GM23338 (cell line): ENCODE measurements around the gene R3HDM2. TPM values are rescaled to one million over a fixed set of nuclear protein-coding genes. Genes with fewer than 3 reads are reported as not detected.

Experiments
- ATAC-seq: fragments of 200-7000 bp; cut with Tn5 transposase; 3 replicates; pipeline ENCODE4 v1.9.1; 2020
- DNase-seq: peaks from one replicate; pipeline ENCODE4 v3.0.0-alpha.2; 2015; ENCODE audit warnings: low spot score
- H2AFZ ChIP-seq: fragments of 200-600 bp; sonication (generic); 2 replicates; pipeline ENCODE4 v1.8.0; 2016; ENCODE audit warnings: antibody characterized with exemption, mild to moderate bottlenecking, moderate library complexity
- H3F3A ChIP-seq: fragments of 200-600 bp; sonication (generic); replicated peaks from 2 replicates; pipeline ENCODE4 v1.8.0; 2017; ENCODE audit warnings: antibody characterized with exemption, mixed run types, low read depth
- H3K27ac ChIP-seq: fragments of 200-600 bp; sonication (generic); 2 replicates; pipeline ENCODE4 v1.6.1; 2016; ENCODE audit warnings: low read depth
- H3K27me3 ChIP-seq: fragments of 200-600 bp; sonication (generic); 2 replicates; pipeline ENCODE4 v1.8.0; 2016; ENCODE audit warnings: mild to moderate bottlenecking, mixed run types, moderate library complexity; ENCODE audit not compliant: insufficient read depth
- H3K36me3 ChIP-seq: fragments of 200-600 bp; sonication (generic); 2 replicates; pipeline ENCODE4 v1.8.0; 2016; ENCODE audit warnings: mild to moderate bottlenecking; ENCODE audit not compliant: insufficient read depth
- H3K4me1 ChIP-seq: fragments of 200-600 bp; sonication (generic); 2 replicates; pipeline ENCODE4 v1.8.0; 2016; ENCODE audit warnings: mild to moderate bottlenecking, moderate library complexity; ENCODE audit not compliant: insufficient read depth
- H3K4me2 ChIP-seq: fragments of 200-600 bp; sonication (generic); 2 replicates; pipeline ENCODE4 v1.7.1; 2017; ENCODE audit warnings: mixed run types
- H3K4me3 ChIP-seq: fragments of 200-600 bp; sonication (generic); 2 replicates; pipeline ENCODE4 v1.6.1; 2016; ENCODE audit warnings: mixed run types
- H3K79me2 ChIP-seq: fragments of 200-600 bp; sonication (generic); replicated peaks from 2 replicates; pipeline ENCODE4 v1.8.0; 2017; ENCODE audit warnings: mild to moderate bottlenecking; ENCODE audit not compliant: insufficient read depth
- H3K9me2 ChIP-seq: fragments of 200-600 bp; sonication (generic); 2 replicates; pipeline ENCODE4 v1.8.0; 2017; ENCODE audit not compliant: insufficient read depth
- H4K20me1 ChIP-seq: fragments of 200-600 bp; sonication (generic); replicated peaks from 2 replicates; pipeline ENCODE4 v1.8.0; 2017; ENCODE audit warnings: mild to moderate bottlenecking; ENCODE audit not compliant: insufficient read depth
- H3K27ac Mint-ChIP-seq: 2 replicates; pipeline ENCODE4 v1.8.0; 2020; ENCODE audit warnings: inconsistent platforms, mild to moderate bottlenecking, moderate library complexity, mixed read lengths
- H3K27me3 Mint-ChIP-seq: 3 replicates; pipeline ENCODE4 v1.8.0; 2022; ENCODE audit warnings: low read depth, mild to moderate bottlenecking, moderate library complexity, mixed read lengths, inconsistent platforms; ENCODE audit not compliant: insufficient read depth, poor library complexity
- H3K36me3 Mint-ChIP-seq: 3 replicates; pipeline ENCODE4 v1.8.0; 2021; ENCODE audit warnings: low read depth, mild to moderate bottlenecking, inconsistent platforms, moderate library complexity, mixed read lengths
- H3K4me1 Mint-ChIP-seq: 3 replicates; pipeline ENCODE4 v1.8.0; 2020; ENCODE audit warnings: mild to moderate bottlenecking, inconsistent platforms, mixed read lengths
- H3K4me3 Mint-ChIP-seq: 3 replicates; pipeline ENCODE4 v1.8.0; 2021; ENCODE audit warnings: moderate library complexity, mild to moderate bottlenecking, inconsistent platforms, mixed read lengths
- H3K9me3 Mint-ChIP-seq: 3 replicates; pipeline ENCODE4 v1.8.0; 2020; ENCODE audit warnings: moderate library complexity, mild to moderate bottlenecking, inconsistent platforms, mixed read lengths
- CREB1 ChIP-seq: fragments of 250-450 bp; sonication (Bioruptor Pico); IDR thresholded peaks from 2 replicates; pipeline ENCODE4 v1.5.0; 2020; ENCODE audit warnings: low read depth, mild to moderate bottlenecking, moderate library complexity
- CTCF ChIP-seq, 2 experiments: fragments of 200-600 bp in 1 of 2; sonication (generic) in 1 of 2; conservative IDR thresholded peaks; 2 replicates each; pipeline versions ENCODE4 v1.5.1 to v1.6.1; 2016 to 2017; ENCODE audit warnings: antibody characterized with exemption in 2 of 2, low read depth in 2 of 2, mild to moderate bottlenecking in 2 of 2, moderate library complexity in 1 of 2
- ETS1 ChIP-seq: IDR thresholded peaks from 2 replicates; pipeline ENCODE4 v1.6.1; 2016; ENCODE audit warnings: antibody characterized with exemption
- EZH2 ChIP-seq: fragments of 200-600 bp; sonication (generic); IDR thresholded peaks from one replicate; pipeline ENCODE4 v1.8.0; 2017; ENCODE audit warnings: antibody characterized with exemption, mild to moderate bottlenecking, low read depth; ENCODE audit not compliant: unreplicated experiment
- EZH2phosphoT487 ChIP-seq: fragments of 200-600 bp; sonication (generic); IDR thresholded peaks from one replicate; pipeline ENCODE4 v1.8.1; 2018; ENCODE audit warnings: antibody characterized with exemption; ENCODE audit not compliant: unreplicated experiment
- NANOG ChIP-seq: IDR thresholded peaks from 2 replicates; pipeline ENCODE4 v1.6.1; 2016; ENCODE audit warnings: antibody characterized with exemption, borderline replicate concordance
- REST ChIP-seq: IDR thresholded peaks from one replicate; pipeline ENCODE4 v1.6.1; 2018; ENCODE audit warnings: antibody characterized with exemption; ENCODE audit not compliant: unreplicated experiment
- STAT1 ChIP-seq: IDR thresholded peaks from one replicate; pipeline ENCODE4 v1.6.1; 2016; ENCODE audit warnings: antibody characterized with exemption; ENCODE audit not compliant: unreplicated experiment
- ZNF331 ChIP-seq: fragments of 250-450 bp; sonication (Bioruptor Pico); IDR thresholded peaks from 2 replicates; pipeline ENCODE4 v1.5.0; 2020; ENCODE audit warnings: low read depth, mild to moderate bottlenecking, moderate library complexity
- ZNF462 ChIP-seq: fragments of 250-450 bp; sonication (Bioruptor Pico); IDR thresholded peaks from 2 replicates; pipeline ENCODE4 v1.5.0; 2020; ENCODE audit warnings: mild to moderate bottlenecking, moderate library complexity
- polyA plus RNA-seq: library from polyadenylated mRNA; unstranded; fragments of >200 nt; fragmentation: Nextera tagmentation; extraction: Ambion mirVana; gene quantifications from 2 replicates; pipeline ENCODE4 v1.2.1, GENCODE V29; 2016
- total RNA-seq: library from RNA; depleted of rRNA; stranded (reverse); fragments of >200 nt; shearing (Covaris generic); gene quantifications from 2 replicates; pipeline ENCODE4 v1.2.3, GENCODE V29; 2014

R3HDM2 gene
- total and polyA plus RNA-seq, 2 experiments from 2014 or later, result 9.6 to 19.6 TPM

DNA sequence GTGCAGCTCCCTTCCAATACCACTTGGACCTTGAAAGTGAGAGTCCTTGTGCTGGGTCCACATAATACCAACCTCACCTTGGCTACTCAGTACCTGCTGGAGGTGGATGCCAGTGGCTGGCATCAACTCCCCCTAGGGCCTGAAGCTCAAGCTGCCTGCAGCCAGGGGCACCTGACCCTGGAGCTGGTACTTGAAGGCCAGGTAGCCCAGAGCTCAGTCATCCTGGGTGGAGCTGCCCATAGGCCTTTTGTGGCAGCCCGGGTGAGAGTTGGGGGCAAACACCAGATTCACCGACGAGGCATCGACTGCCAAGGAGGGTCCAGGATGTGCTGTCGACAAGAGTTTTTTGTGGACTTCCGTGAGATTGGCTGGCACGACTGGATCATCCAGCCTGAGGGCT lies 18.5 kb upstream of the R3HDM2 start:
- Mint-ChIP-seq H3K27ac (no peak overlapping the region), H3K4me1 (peaks cover 22% of the 10 kb centered on the region), H3K27me3 (peaks cover 9% of the 10 kb centered on the region), H3K36me3 (peaks cover 2% of the 10 kb centered on the region; the same call in 1 of the 3 replicates), H3K4me3 (no peak overlapping the region), H3K9me3 (no peaks in the 10 kb centered on the region; the same call in 2 of the 3 replicates)
- 0 out of 2 replicates have a peak, but pooled peaks cover 4% of the 10 kb centered on the region for H3F3A ChIP-seq
- ATAC-seq (no peak), DNase-seq (no peak)
- no peak overlapping the region for H2AFZ ChIP-seq
- H3K36me3 ChIP-seq, result no peaks in the 10 kb centered on the region
- H3K4me2 ChIP-seq, result no peak overlapping the region
- H4K20me1 ChIP-seq, result no peaks in the 10 kb centered on the region
- H3K4me1 ChIP-seq, result peaks cover 26% of the 10 kb centered on the region
- H3K4me3 ChIP-seq, result no peak overlapping the region
- no peaks in the 10 kb centered on the region for H3K9me2 ChIP-seq
- no peaks in the 10 kb centered on the region for H3K79me2 ChIP-seq
- TF ChIP-seq REST, result no peak
- no peak for TF ChIP-seq ETS1
- no peak for TF ChIP-seq NANOG
- TF ChIP-seq STAT1, result no peak
- no peaks in the 10 kb centered on the region for H3K27me3 ChIP-seq
- H3K27ac ChIP-seq, result no peak overlapping the region

DNA sequence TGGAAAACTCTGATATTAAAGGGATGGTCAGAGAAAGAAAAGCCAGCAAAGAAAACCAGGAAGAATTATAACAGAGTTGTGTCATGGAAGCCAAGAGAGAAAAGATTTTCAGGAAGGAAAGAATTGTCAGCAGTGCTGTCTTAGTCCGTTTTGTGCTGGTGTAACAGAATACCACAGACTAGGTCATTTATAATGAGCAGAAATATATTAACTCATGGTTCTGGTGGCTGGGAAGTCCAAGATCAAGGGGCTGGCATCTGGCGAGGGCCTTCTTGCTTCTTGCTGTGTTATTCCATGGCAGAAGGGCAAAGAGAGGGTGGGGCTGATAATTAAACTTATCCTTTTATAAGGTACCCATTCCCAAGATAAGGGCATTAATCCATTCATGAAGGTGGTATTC lies 17.8 kb upstream of the R3HDM2 start:
- DNase-seq (no peak), ATAC-seq (no peak)
- Histone ChIP-seq H3K79me2 (no peaks in the 10 kb centered on the region), H2AFZ (no peak overlapping the region), H3K4me3 (no peak overlapping the region), H3K9me2 (no peaks in the 10 kb centered on the region), H3K4me1 (peaks cover 19% of the 10 kb centered on the region), H3K4me2 (no peak overlapping the region), H3K27me3 (no peaks in the 10 kb centered on the region), H4K20me1 (no peaks in the 10 kb centered on the region), H3K27ac (no peak overlapping the region), H3F3A (0 out of 2 replicates have a peak, but pooled peaks cover 4% of the 10 kb centered on the region), H3K36me3 (no peaks in the 10 kb centered on the region)
- Mint-ChIP-seq H3K4me3 (no peak overlapping the region), H3K9me3 (no peaks in the 10 kb centered on the region; the same call in 2 of the 3 replicates), H3K27me3 (peaks cover 9% of the 10 kb centered on the region), H3K27ac (no peak overlapping the region), H3K36me3 (peaks cover 2% of the 10 kb centered on the region; the same call in 1 of the 3 replicates), H3K4me1 (peaks cover 21% of the 10 kb centered on the region)
- TF ChIP-seq ZNF462 (no peak), CREB1 (CRISPR knock-in tag) (no peak), EZH2 (no peak), EZH2phosphoT487 (no peak), ZNF331 (no peak), CTCF (conservative IDR thresholded peaks at IDR 0.05; ENCODE audit: low read depth in 2 of 2) (no peak)
